Brain pericyte (primary cell): ENCODE results near the gene CFAP97.
"Not testable (repeated sequence)": the region's sequence is repeated elsewhere in the genome, so short reads cannot be mapped to it uniquely, and the experiment has no call there.

Experiments
- DNase-seq: peaks from one replicate; pipeline ENCODE4 v3.0.0-alpha.2; 2012; ENCODE audit warnings: low read depth, low spot score

The CFAP97 gene

GRCh38 chr4:185201977-185202962, 1.5 kb downstream of the CFAP97 start:
- DNase-seq, result no peak

- DNase-seq, result not testable (repeated sequence)
Observed at GRCh38 chr4:185198189-185198588, 5.6 kb downstream of the CFAP97 start.

- no peak for DNase-seq
Observed at GRCh38 chr4:185196437-185196836, 7.4 kb downstream of the CFAP97 start.

GRCh38 chr4:185194924-185195888, 8.6 kb downstream of the CFAP97 start:
- DNase-seq, result no peak

- no peak for DNase-seq
Observed at GRCh38 chr4:185192059-185192458, 11.7 kb downstream of the CFAP97 start.

- DNase-seq, result no peak
Observed at GRCh38 chr4:185190306-185190856, 13.4 kb downstream of the CFAP97 start.

GRCh38 chr4:185189606-185190305, 14.0 kb downstream of the CFAP97 start:
- DNase-seq, result no peak

- DNase-seq, result no peak
Observed at GRCh38 chr4:185186769-185187168, 17.0 kb downstream of the CFAP97 start.

- DNase-seq, result peak; percentile 55
Observed at GRCh38 chr4:185183622-185184281, 20.0 kb downstream of the CFAP97 start.

- DNase-seq, result no peak
Observed at GRCh38 chr4:185182239-185182638, 21.6 kb downstream of the CFAP97 start.

GRCh38 chr4:185179488-185179887, 24.3 kb downstream of the CFAP97 start:
- no peak for DNase-seq

- DNase-seq, result no peak
Observed at GRCh38 chr4:185171373-185172071, 32.3 kb downstream of the CFAP97 start.

GRCh38 chr4:185167234-185167633, 36.6 kb downstream of the CFAP97 start:
- DNase-seq, result no peak

- no peak for DNase-seq
Observed at GRCh38 chr4:185165605-185166063, 38.2 kb downstream of the CFAP97 start.

- no peak for DNase-seq
Observed at GRCh38 chr4:185151296-185151695, 52.5 kb downstream of the CFAP97 start.

GRCh38 chr4:185149392-185149791, 54.4 kb downstream of the CFAP97 start:
- DNase-seq, result no peak

GRCh38 chr4:185145572-185145971, 58.2 kb downstream of the CFAP97 start:
- no peak for DNase-seq

GRCh38 chr4:185144601-185145240, 59.1 kb downstream of the CFAP97 start:
- no peak for DNase-seq

GRCh38 chr4:185143601-185143969, 60.2 kb downstream of the CFAP97 start:
- DNase-seq, result no peak
